Keratinocyte (primary cell): ENCODE results near the gene CIAPIN1. TPM values are rescaled to one million over a fixed set of nuclear protein-coding genes. Genes with fewer than 3 reads are reported as not detected.

Experiments used
- DNase-seq: peaks from one replicate; pipeline ENCODE4 v3.0.0-alpha.2; 2011; ENCODE audit warnings: low read depth, missing footprints, low spot score
- FAIRE-seq: peaks from 2 replicates; lab custom pipeline; 2011; peaks lifted over from hg19 to GRCh38; lab: Jason Lieb, UNC
- H2AFZ ChIP-seq: 2 replicates; pipeline ENCODE4 v1.6.0; 2012; ENCODE audit warnings: low read length, control low read depth, inconsistent platforms; ENCODE audit not compliant: control insufficient read depth
- H3K27ac ChIP-seq: 2 replicates; pipeline ENCODE4 v1.5.1; 2011; ENCODE audit warnings: low read length; ENCODE audit not compliant: control insufficient read depth, insufficient read depth
- H3K27me3 ChIP-seq: 3 replicates; pipeline ENCODE4 v1.6.0; 2011; ENCODE audit warnings: low read length; ENCODE audit not compliant: control insufficient read depth, insufficient read depth; ENCODE audit errors: extremely low read depth
- H3K36me3 ChIP-seq, 2 experiments: 2 replicates in 1 of 2; 3 replicates in 1 of 2; pipeline ENCODE4 v1.5.1; 2011; ENCODE audit warnings: low read length in 2 of 2, mild to moderate bottlenecking in 1 of 2; ENCODE audit not compliant: control insufficient read depth in 2 of 2, insufficient read depth in 2 of 2; ENCODE audit errors: extremely low read depth in 1 of 2
- H3K4me1 ChIP-seq: 3 replicates; pipeline ENCODE4 v1.5.1; 2011; ENCODE audit warnings: low read length; ENCODE audit not compliant: control insufficient read depth, insufficient read depth; ENCODE audit errors: extremely low read depth
- H3K4me2 ChIP-seq: 3 replicates; pipeline ENCODE4 v1.6.0; 2011; ENCODE audit warnings: low read depth, low read length; ENCODE audit not compliant: control insufficient read depth, insufficient read depth; ENCODE audit errors: extremely low read depth
- H3K4me3 ChIP-seq, 3 experiments: fragments of 200-600 bp in 1 of 3; sonication (generic) in 1 of 3; 2 replicates in 2 of 3; 3 replicates in 1 of 3; pipeline ENCODE4 v1.5.1; 2011 to 2016; ENCODE audit warnings: low read length in 3 of 3, mild to moderate bottlenecking in 3 of 3, control low read depth in 2 of 3, inconsistent platforms in 1 of 3, low read depth in 1 of 3, mixed read lengths in 1 of 3, mixed run types in 1 of 3, moderate library complexity in 1 of 3; ENCODE audit not compliant: control insufficient read depth in 2 of 3, insufficient read depth in 2 of 3; ENCODE audit errors: extremely low read depth in 1 of 3
- H3K79me2 ChIP-seq: 2 replicates; pipeline ENCODE4 v1.6.0; 2012; ENCODE audit warnings: low read length; ENCODE audit not compliant: control insufficient read depth, insufficient read depth
- H3K9ac ChIP-seq: 3 replicates; pipeline ENCODE4 v1.6.0; 2011; ENCODE audit warnings: low read length; ENCODE audit not compliant: control insufficient read depth, insufficient read depth; ENCODE audit errors: extremely low read depth
- H3K9me1 ChIP-seq: 3 replicates; pipeline ENCODE4 v1.6.0; 2011; ENCODE audit warnings: low read length; ENCODE audit not compliant: control insufficient read depth, insufficient read depth; ENCODE audit errors: extremely low read depth
- H3K9me3 ChIP-seq: 2 replicates; pipeline ENCODE4 v1.5.1; 2012; ENCODE audit warnings: low read depth, low read length; ENCODE audit not compliant: control insufficient read depth
- H4K20me1 ChIP-seq: 3 replicates; pipeline ENCODE4 v1.6.0; 2011; ENCODE audit warnings: low read length; ENCODE audit not compliant: control insufficient read depth, insufficient read depth; ENCODE audit errors: extremely low read depth
- CTCF ChIP-seq, 3 experiments: IDR thresholded peaks in 1 of 3; conservative IDR thresholded peaks in 1 of 3; optimal IDR thresholded peaks in 1 of 3; 2 replicates in 2 of 3; 3 replicates in 1 of 3; pipeline versions ENCODE3 to v1.5.1; 2011; ENCODE audit warnings: low read length in 3 of 3, mild to moderate bottlenecking in 3 of 3, moderate library complexity in 2 of 3, control low read depth in 1 of 3, inconsistent platforms in 1 of 3; ENCODE audit not compliant: insufficient read depth in 2 of 3; ENCODE audit errors: extremely low read depth in 1 of 3
- EZH2 ChIP-seq: IDR thresholded peaks from one replicate; pipeline ENCODE4 v1.6.1; 2012; ENCODE audit warnings: inconsistent platforms, mild to moderate bottlenecking, low read length, moderate library complexity
- dilution Hi-C: fragments of 300-500 bp; cut with MboI; formaldehyde crosslinking; loops from one replicate; pipeline ENCODE4 v1.7.0; 2020; ENCODE audit warnings: low sequenced_read_pairs; ENCODE audit not compliant: extremely low pct_ligation_motif_present
- polyA plus RNA-seq, 5 experiments: library from polyadenylated mRNA; depleted of rRNA in 3 of 5; stranded (reverse) in 3 of 5; stranded (forward) in 1 of 5; unstranded in 1 of 5; fragments of >200 nt; gene quantifications; 1 replicate in 1 of 5; 2 replicates in 3 of 5; 3 replicates in 1 of 5; pipeline versions ENCODE4 v1.2.1 to v1.2.3, GENCODE V29; 2011 to 2012; ENCODE audit warnings: missing spikeins in 2 of 5, low read depth in 1 of 5, low replicate concordance in 1 of 5

CIAPIN1 gene
- polyA plus RNA-seq, 1 donor (not counting 4 experiments of a cell fraction or from before 2014, with no cell fraction given) = 75.4 TPM

DNA sequence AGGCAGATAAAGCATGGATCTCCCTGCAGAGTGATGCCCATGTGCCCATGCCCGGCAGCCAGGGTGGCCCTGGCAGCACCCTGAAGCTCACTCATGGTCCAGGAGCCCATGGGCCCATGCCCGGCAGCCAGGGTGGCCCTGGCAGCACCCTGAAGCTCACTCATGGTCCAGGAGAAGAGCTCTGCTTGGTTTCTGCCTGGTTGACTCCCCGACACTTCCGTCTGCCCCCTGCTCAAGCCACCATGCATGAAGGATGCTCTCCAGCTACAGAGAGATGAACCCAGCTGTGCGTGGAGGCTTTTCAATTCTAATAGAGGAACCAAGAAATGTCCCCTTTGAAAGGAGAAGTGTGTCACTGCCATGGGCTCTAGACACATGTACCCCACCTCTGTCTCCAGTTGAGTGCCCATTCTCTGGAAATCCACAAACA is 33.9 kb downstream of the CIAPIN1 start:
- dilution Hi-C loops = loop anchor here (10.0 kb wide), 1 partner anchor 69 kb away; no protein-coding TSS in a partner anchor
- TF ChIP-seq CTCF (optimal IDR thresholded peaks at IDR 0.05 in 1 of 3, IDR thresholded peaks at IDR 0.05 in 1 of 3, conservative IDR thresholded peaks at IDR 0.05 in 1 of 3; ENCODE audit: extremely low read depth in 1 of 3, insufficient read depth in 2 of 3, low read length in 3 of 3) (no peak), EZH2 (no peak)
- Histone ChIP-seq H3K36me3 (no peaks in the 10 kb centered on the region), H3K9me1 (no peaks in the 10 kb centered on the region), H3K9me3 (no peaks in the 10 kb centered on the region), H3K4me1 (peaks cover 23% of the 10 kb centered on the region), H3K9ac (no peak overlapping the region), H3K27ac (no peak overlapping the region), H2AFZ (no peak overlapping the region), H4K20me1 (no peaks in the 10 kb centered on the region), H3K27me3 (peaks cover 14% of the 10 kb centered on the region), H3K4me3 (no peak overlapping the region), H3K79me2 (no peaks in the 10 kb centered on the region), H3K4me2 (no peak overlapping the region)
- DNase-seq = no peak
- FAIRE-seq = no peak

DNA sequence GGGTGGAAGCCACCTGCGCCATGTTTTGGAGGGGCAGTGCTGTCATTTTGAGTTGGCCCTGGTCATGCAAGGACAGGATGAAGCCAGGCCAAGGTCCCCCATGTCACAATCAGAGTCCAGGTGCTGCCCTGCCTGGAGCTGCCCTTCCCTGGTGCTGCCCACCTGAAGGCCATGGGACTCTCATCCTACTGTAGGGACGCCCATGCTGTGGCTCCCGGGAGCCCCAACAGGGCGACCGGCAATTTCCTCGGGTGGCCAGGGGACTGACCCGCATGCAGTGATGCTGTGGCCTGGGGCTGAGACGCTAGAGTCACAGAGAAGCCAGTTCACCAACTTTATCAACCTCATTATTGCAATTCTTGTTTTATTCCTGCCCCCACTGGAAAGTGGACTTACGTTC is 34.6 kb downstream of the CIAPIN1 start:
- peaks cover 16% of the 10 kb centered on the region for H3K4me1 ChIP-seq
- H3K36me3 ChIP-seq = no peaks in the 10 kb centered on the region
- no peaks in the 10 kb centered on the region for H4K20me1 ChIP-seq
- no peak for FAIRE-seq
- TF ChIP-seq EZH2 (no peak), CTCF (optimal IDR thresholded peaks at IDR 0.05 in 1 of 3, IDR thresholded peaks at IDR 0.05 in 1 of 3, conservative IDR thresholded peaks at IDR 0.05 in 1 of 3; ENCODE audit: extremely low read depth in 1 of 3, insufficient read depth in 2 of 3, low read length in 3 of 3) (no peak)
- H2AFZ ChIP-seq = no peak overlapping the region
- H3K9me1 ChIP-seq = no peaks in the 10 kb centered on the region
- H3K79me2 ChIP-seq = no peaks in the 10 kb centered on the region
- no peak overlapping the region for H3K27ac ChIP-seq
- H3K4me2 ChIP-seq = no peak overlapping the region
- dilution Hi-C loops = loop anchor here (10.0 kb wide), 1 partner anchor 68 kb away; no protein-coding TSS in a partner anchor
- H3K27me3 ChIP-seq = peaks cover 14% of the 10 kb centered on the region
- no peak for DNase-seq
- H3K4me3 ChIP-seq = no peak overlapping the region
- H3K9me3 ChIP-seq = peaks cover under 1% of the 10 kb centered on the region
- H3K9ac ChIP-seq = no peak overlapping the region
